Osteoblast (primary cell): ENCODE data around the gene LRBA. TPM values are rescaled to one million over a fixed set of nuclear protein-coding genes. Genes with fewer than 3 reads are reported as not detected.

Experiments
- DNase-seq: peaks from one replicate; pipeline ENCODE4 v3.0.0; 2011; ENCODE audit warnings: low spot score, mixed read lengths; ENCODE audit not compliant: insufficient read length; ENCODE audit errors: missing footprints
- H2AFZ ChIP-seq: 2 replicates; pipeline ENCODE4 v1.6.0; 2011; ENCODE audit warnings: mild to moderate bottlenecking, low read length
- H3K27ac ChIP-seq: 2 replicates; pipeline ENCODE4 v1.5.1; 2011; ENCODE audit warnings: mild to moderate bottlenecking, low read depth, low read length, moderate library complexity
- H3K27me3 ChIP-seq: 2 replicates; pipeline ENCODE4 v1.6.0; 2012; ENCODE audit warnings: mild to moderate bottlenecking, control low read depth, inconsistent platforms, low read length, moderate library complexity; ENCODE audit not compliant: insufficient read depth
- H3K36me3 ChIP-seq: 2 replicates; pipeline ENCODE4 v1.5.1; 2011; ENCODE audit warnings: mild to moderate bottlenecking, low read length, control low read depth, moderate library complexity; ENCODE audit not compliant: insufficient read depth
- H3K4me1 ChIP-seq: 2 replicates; pipeline ENCODE4 v1.5.1; 2011; ENCODE audit warnings: mild to moderate bottlenecking, low read length, control low read depth, moderate library complexity; ENCODE audit not compliant: insufficient read depth
- H3K4me2 ChIP-seq: 2 replicates; pipeline ENCODE4 v1.6.0; 2011; ENCODE audit warnings: mild to moderate bottlenecking, low read length; ENCODE audit not compliant: insufficient read depth
- H3K4me3 ChIP-seq: fragments of 200-600 bp; sonication (generic); 3 replicates; pipeline ENCODE4 v1.5.1; 2012; ENCODE audit warnings: mild to moderate bottlenecking, low read length, inconsistent platforms; ENCODE audit not compliant: insufficient read depth
- H3K79me2 ChIP-seq: 2 replicates; pipeline ENCODE4 v1.6.0; 2012; ENCODE audit warnings: mild to moderate bottlenecking, low read length, control low read depth, inconsistent platforms; ENCODE audit not compliant: insufficient read depth
- H3K9me3 ChIP-seq: 2 replicates; pipeline ENCODE4 v1.5.1; 2011; ENCODE audit warnings: low read depth, low read length, control low read depth
- H4K20me1 ChIP-seq: 2 replicates; pipeline ENCODE4 v1.6.0; 2012; ENCODE audit warnings: mild to moderate bottlenecking, low read length, control low read depth; ENCODE audit not compliant: insufficient read depth
- CTCF ChIP-seq: IDR thresholded peaks from 2 replicates; pipeline ENCODE4 v1.5.1; 2011; ENCODE audit warnings: mild to moderate bottlenecking, low read depth, low read length, moderate library complexity; ENCODE audit errors: extremely low read depth
- total RNA-seq: library from RNA; depleted of rRNA; stranded (reverse); fragments of >200 nt; gene quantifications from 2 replicates; pipeline ENCODE4 v1.2.3, GENCODE V29; 2012

Gene LRBA
- total RNA-seq, 1 donor, result 67.3 TPM

GRCh38 chr4:150710770-150711375 is 304.2 kb downstream of the LRBA start:
- H3K4me2 ChIP-seq, result no peak overlapping the region
- no peaks in the 10 kb centered on the region for H3K79me2 ChIP-seq
- no peak for DNase-seq
- no peaks in the 10 kb centered on the region for H3K36me3 ChIP-seq
- H3K27me3 ChIP-seq, result no peaks in the 10 kb centered on the region
- no peak overlapping the region for H2AFZ ChIP-seq
- no peak overlapping the region for H3K4me3 ChIP-seq
- H3K27ac ChIP-seq, result no peak overlapping the region
- no peak for TF ChIP-seq CTCF
- no peaks in the 10 kb centered on the region for H3K4me1 ChIP-seq
- no peaks in the 10 kb centered on the region for H4K20me1 ChIP-seq
- no peaks in the 10 kb centered on the region for H3K9me3 ChIP-seq

- no peak for TF ChIP-seq CTCF
- H2AFZ ChIP-seq, result no peak overlapping the region
- no peaks in the 10 kb centered on the region for H4K20me1 ChIP-seq
- H3K27me3 ChIP-seq, result no peaks in the 10 kb centered on the region
- no peak overlapping the region for H3K27ac ChIP-seq
- H3K79me2 ChIP-seq, result no peaks in the 10 kb centered on the region
- H3K4me1 ChIP-seq, result no peaks in the 10 kb centered on the region
- no peak overlapping the region for H3K4me3 ChIP-seq
- no peak for DNase-seq
- no peaks in the 10 kb centered on the region for H3K36me3 ChIP-seq
- no peaks in the 10 kb centered on the region for H3K9me3 ChIP-seq
- H3K4me2 ChIP-seq, result no peak overlapping the region
Measured at GRCh38 chr4:150708004-150708403, 307.1 kb downstream of the LRBA start.

GRCh38 chr4:150699599-150699998 is 315.5 kb downstream of the LRBA start:
- Histone ChIP-seq H2AFZ (no peak overlapping the region), H3K4me1 (no peaks in the 10 kb centered on the region), H3K27me3 (no peaks in the 10 kb centered on the region), H3K4me2 (no peak overlapping the region), H3K9me3 (no peaks in the 10 kb centered on the region), H3K36me3 (no peaks in the 10 kb centered on the region), H3K79me2 (no peaks in the 10 kb centered on the region), H3K4me3 (no peak overlapping the region), H4K20me1 (no peaks in the 10 kb centered on the region), H3K27ac (no peak overlapping the region)
- TF ChIP-seq CTCF, result no peak
- no peak for DNase-seq

GRCh38 chr4:150695162-150695561 is 319.9 kb downstream of the LRBA start:
- Histone ChIP-seq H3K4me1 (no peaks in the 10 kb centered on the region), H3K4me3 (no peak overlapping the region), H4K20me1 (no peaks in the 10 kb centered on the region), H2AFZ (no peak overlapping the region), H3K9me3 (no peaks in the 10 kb centered on the region), H3K79me2 (no peaks in the 10 kb centered on the region), H3K4me2 (no peak overlapping the region), H3K27ac (no peak overlapping the region), H3K27me3 (no peaks in the 10 kb centered on the region), H3K36me3 (no peaks in the 10 kb centered on the region)
- TF ChIP-seq CTCF, result no peak
- DNase-seq, result no peak
